Spleen (tissue), 11 donors: ENCODE data around the gene FRMD4A. TPM values are rescaled to one million over a fixed set of nuclear protein-coding genes. Genes with fewer than 3 reads are reported as not detected.

Experiments
- DNase-seq: peaks from one replicate; pipeline ENCODE4 v3.0.0-alpha.2; 2020
- H3K27ac ChIP-seq, 8 donors: fragments of 200-600 bp; sonication (generic) in 7 of 8; 1 replicate in 4 of 8; 2 replicates in 4 of 8; pipeline versions ENCODE4 v1.5.0 to v1.8.0; 2016 to 2021; ENCODE audit warnings: inconsistent platforms in 4 of 8, mild to moderate bottlenecking in 4 of 8, moderate library complexity in 1 of 8
- H3K27me3 ChIP-seq, 7 donors: fragments of 200-600 bp; sonication (generic) in 6 of 7; replicated peaks in 1 of 7; 1 replicate in 4 of 7; 2 replicates in 3 of 7; pipeline versions ENCODE4 v1.5.0 to v1.8.0; 2016 to 2021; ENCODE audit warnings: inconsistent platforms in 3 of 7, mild to moderate bottlenecking in 1 of 7
- H3K36me3 ChIP-seq, 6 donors: fragments of 200-600 bp; sonication (generic) in 5 of 6; 1 replicate in 4 of 6; 2 replicates in 2 of 6; pipeline versions ENCODE4 v1.5.0 to v1.8.0; 2016 to 2021; ENCODE audit warnings: inconsistent platforms in 2 of 6
- H3K4me1 ChIP-seq, 6 donors: fragments of 200-600 bp; sonication (generic) in 5 of 6; 1 replicate in 3 of 6; 2 replicates in 3 of 6; pipeline versions ENCODE4 v1.5.0 to v1.8.0; 2016 to 2021; ENCODE audit warnings: inconsistent platforms in 3 of 6
- H3K4me3 ChIP-seq, 8 donors: fragments of 200-600 bp; sonication (generic) in 7 of 8; 1 replicate in 4 of 8; 2 replicates in 4 of 8; pipeline versions ENCODE4 v1.5.0 to v1.8.0; 2016 to 2021; ENCODE audit warnings: inconsistent platforms in 4 of 8, mild to moderate bottlenecking in 4 of 8, moderate library complexity in 2 of 8
- H3K9me3 ChIP-seq, 8 donors: fragments of 200-600 bp; sonication (generic) in 7 of 8; 1 replicate in 4 of 8; 2 replicates in 4 of 8; pipeline versions ENCODE4 v1.5.0 to v1.8.0; 2016 to 2021; ENCODE audit warnings: inconsistent platforms in 4 of 8
- CTCF ChIP-seq, 11 experiments: fragments of 200-600 bp in 7 of 11; fragments of 450-650 bp in 4 of 11; sonication (generic) in 4 of 11; IDR thresholded peaks in 8 of 11; conservative IDR thresholded peaks in 3 of 11; 1 replicate in 7 of 11; 2 replicates in 4 of 11; pipeline versions ENCODE4 v1.4.0 to v1.8.0; 2016 to 2021; ENCODE audit warnings: antibody characterized with exemption in 11 of 11, inconsistent platforms in 4 of 11, mild to moderate bottlenecking in 1 of 11
- POLR2A ChIP-seq, 3 donors: fragments of 450-650 bp; IDR thresholded peaks; one replicate each; pipeline ENCODE4 v1.5.1; 2017; ENCODE audit warnings: antibody characterized with exemption in 3 of 3, mild to moderate bottlenecking in 1 of 3
- POLR2AphosphoS5 ChIP-seq, 3 donors: sonication (generic); formaldehyde crosslinking; IDR thresholded peaks; one replicate each; pipeline ENCODE4 v1.5.1; 2017; ENCODE audit warnings: antibody characterized with exemption in 3 of 3
- WGBS, 5 donors: extraction: QIAGEN DNeasy Blood & Tissue Kit in 3 of 5; methylation state at CpG; one replicate each; pipeline versions ENCODE4 v1.1.5 to v1.1.7; 2013 to 2018; 5-methylcytosine and 5-hydroxymethylcytosine counted together
- intact Hi-C: fragments of 100-400 bp; cut with DNase I; formaldehyde crosslinking; loops from one replicate; pipeline ENCODE4 v1.15.0; 2023; ENCODE audit warnings: low total_unique reads
- polyA plus RNA-seq, 3 donors: library from polyadenylated mRNA; stranded (reverse); fragments of 200-250 nt; gene quantifications; one replicate each; pipeline ENCODE4 v1.2.1, GENCODE V29; 2013
- total RNA-seq, 7 donors: library from RNA; depleted of rRNA in 3 of 7; stranded (reverse); fragments of >200 nt in 3 of 7; fragmentation: NEBNext Ultra II Directional in 4 of 7; extraction: Animal tissue kit (Norgen Biotek cat#: 25700) in 4 of 7; gene quantifications; one replicate each; pipeline versions ENCODE4 v1.1.0 to v1.2.1, GENCODE V29; 2016 to 2021
- donor health status: healthy with polysubstance abuse.
- donor health status: DM: no; HTN: no; CAD: no; lungs with moderate emphysema.
- donor health status: DM: no; HTN: no; CAD: no.
- donor health status: Bipolar disorder and iron deficiency.
- donor health status: healthy.
- donor health status: DM: no; HTN: no; CAD: no.
- donor health status: DM: yes; HTN: yes; CAD: no.

The FRMD4A gene
- total and polyA plus RNA-seq, 10 donors, result 9.2 to 141 (median 80.5) TPM

- DNase-seq, result no peak
- intact Hi-C loops, result no loop called here
- Histone ChIP-seq H3K27me3 (no peaks in the 10 kb centered on the region), H3K4me1 (no peaks in the 10 kb centered on the region), H3K9me3 (no peaks in the 10 kb centered on the region), H3K4me3 (no peak overlapping the region), H3K36me3 (peaks cover 0 to 100% (median 78%) of the 10 kb centered on the region in 6 donors), H3K27ac (no peak overlapping the region)
- WGBS, 5 donors, result 89 to 94% (median 93%) methylated on average over 3 of the region's 3 CpGs
- no peak for TF ChIP-seq CTCF (IDR thresholded peaks at IDR 0.05 in 8 of 11, conservative IDR thresholded peaks at IDR 0.05 in 3 of 11)
- no peak for TF ChIP-seq POLR2A (IDR thresholded peaks at IDR 0.05)
- TF ChIP-seq POLR2AphosphoS5 (IDR thresholded peaks at IDR 0.05), result no peak
These were observed 717.9 kb downstream of the FRMD4A start for GRCh38 chr10:13612654-13613373.

- Histone ChIP-seq H3K9me3 (no peaks in the 10 kb centered on the region), H3K4me1 (no peaks in the 10 kb centered on the region), H3K27me3 (no peaks in the 10 kb centered on the region), H3K27ac (no peak overlapping the region), H3K4me3 (no peak overlapping the region), H3K36me3 (peaks cover 0 to 100% (median 68%) of the 10 kb centered on the region in 6 donors)
- TF ChIP-seq POLR2AphosphoS5 (IDR thresholded peaks at IDR 0.05) (no peak), CTCF (IDR thresholded peaks at IDR 0.05 in 8 of 11, conservative IDR thresholded peaks at IDR 0.05 in 3 of 11) (no peak), POLR2A (IDR thresholded peaks at IDR 0.05) (no peak)
- 88 to 93% (median 91%) methylated on average over 8 of the region's 8 CpGs for WGBS, 5 donors
- intact Hi-C loops, result no loop called here
- no peak for DNase-seq
These were observed 722.4 kb downstream of the FRMD4A start for GRCh38 chr10:13608246-13608853.

- intact Hi-C loops, result no loop called here
- no peaks in the 10 kb centered on the region for H3K4me1 ChIP-seq
- DNase-seq, result no peak
- H3K9me3 ChIP-seq, result no peaks in the 10 kb centered on the region
- TF ChIP-seq POLR2AphosphoS5 (IDR thresholded peaks at IDR 0.05) (no peak), POLR2A (IDR thresholded peaks at IDR 0.05) (no peak), CTCF (IDR thresholded peaks at IDR 0.05 in 8 of 11, conservative IDR thresholded peaks at IDR 0.05 in 3 of 11) (no peak)
- no peaks in the 10 kb centered on the region for H3K27me3 ChIP-seq
- H3K27ac ChIP-seq, result no peak overlapping the region
- 88 to 95% (median 90%) methylated on average over 2 of the region's 2 CpGs for WGBS, 5 donors
- peaks cover 0 to 100% (median 60%) of the 10 kb centered on the region in 6 donors for H3K36me3 ChIP-seq
- H3K4me3 ChIP-seq, result no peak overlapping the region
These were observed 726.2 kb downstream of the FRMD4A start for GRCh38 chr10:13604357-13605040.

- Histone ChIP-seq H3K4me3 (no peak overlapping the region), H3K36me3 (peaks cover 0 to 91% (median 31%) of the 10 kb centered on the region in 6 donors), H3K27ac (no peak overlapping the region), H3K9me3 (no peaks in the 10 kb centered on the region), H3K27me3 (no peaks in the 10 kb centered on the region), H3K4me1 (no peaks in the 10 kb centered on the region)
- WGBS, 5 donors, result 88 to 97% (median 94%) methylated on average over 5 of the region's 5 CpGs
- DNase-seq, result no peak
- intact Hi-C loops, result no loop called here
- TF ChIP-seq POLR2A (IDR thresholded peaks at IDR 0.05), result no peak
- TF ChIP-seq CTCF (IDR thresholded peaks at IDR 0.05 in 8 of 11, conservative IDR thresholded peaks at IDR 0.05 in 3 of 11), result no peak
- TF ChIP-seq POLR2AphosphoS5 (IDR thresholded peaks at IDR 0.05), result no peak
These were observed 732.8 kb downstream of the FRMD4A start for GRCh38 chr10:13597909-13598308.
